Activated CD8-positive, alpha-beta memory T cell treated with anti-CD3 and anti-CD28 coated beads, Interleukin-2, amount 50 U/mL, for 24 hours (primary cell): ENCODE data around the gene CACNA2D3.

Experiments
- DNase-seq: peaks from one replicate; pipeline ENCODE4 v3.0.0-alpha.2; 2020; ENCODE audit errors: extremely low read depth

CACNA2D3 gene

GRCh38 chr3:54171509-54171908 lies 49.2 kb downstream of the CACNA2D3 start:
- no peak for DNase-seq

GRCh38 chr3:54171951-54172350 lies 49.6 kb downstream of the CACNA2D3 start:
- no peak for DNase-seq

GRCh38 chr3:54173371-54173770 lies 51.0 kb downstream of the CACNA2D3 start:
- DNase-seq: no peak

- no peak for DNase-seq
These were observed 53.8 kb downstream of the CACNA2D3 start for GRCh38 chr3:54176106-54176505.

- no peak for DNase-seq
These were observed 55.5 kb downstream of the CACNA2D3 start for GRCh38 chr3:54177816-54178215.

- no peak for DNase-seq
These were observed 56.0 kb downstream of the CACNA2D3 start for GRCh38 chr3:54178376-54178775.

- no peak for DNase-seq
These were observed 58.6 kb downstream of the CACNA2D3 start for GRCh38 chr3:54180921-54181320.

GRCh38 chr3:54182242-54182641 lies 59.9 kb downstream of the CACNA2D3 start:
- no peak for DNase-seq

GRCh38 chr3:54185740-54186139 lies 63.4 kb downstream of the CACNA2D3 start:
- no peak for DNase-seq

GRCh38 chr3:54188176-54188791 lies 65.9 kb downstream of the CACNA2D3 start:
- no peak for DNase-seq

GRCh38 chr3:54191220-54191619 lies 68.9 kb downstream of the CACNA2D3 start:
- no peak for DNase-seq

GRCh38 chr3:54192026-54192425 lies 69.7 kb downstream of the CACNA2D3 start:
- no peak for DNase-seq

- no peak for DNase-seq
These were observed 70.7 kb downstream of the CACNA2D3 start for GRCh38 chr3:54193093-54193492.

- DNase-seq: no peak
These were observed 74.1 kb downstream of the CACNA2D3 start for GRCh38 chr3:54196360-54196991.

- DNase-seq: no peak
These were observed 75.2 kb downstream of the CACNA2D3 start for GRCh38 chr3:54197509-54197908.

GRCh38 chr3:54198556-54198955 lies 76.2 kb downstream of the CACNA2D3 start:
- DNase-seq: no peak

GRCh38 chr3:54202054-54202453 lies 79.7 kb downstream of the CACNA2D3 start:
- DNase-seq: no peak

GRCh38 chr3:54202651-54203248 lies 80.4 kb downstream of the CACNA2D3 start:
- no peak for DNase-seq

- DNase-seq: no peak
These were observed 84.5 kb downstream of the CACNA2D3 start for GRCh38 chr3:54206874-54207273.

GRCh38 chr3:54211097-54211496 lies 88.7 kb downstream of the CACNA2D3 start:
- DNase-seq: no peak

- no peak for DNase-seq
These were observed 90.4 kb downstream of the CACNA2D3 start for GRCh38 chr3:54212723-54213122.

GRCh38 chr3:54213907-54214306 lies 91.6 kb downstream of the CACNA2D3 start:
- no peak for DNase-seq

- DNase-seq: no peak
These were observed 92.5 kb downstream of the CACNA2D3 start for GRCh38 chr3:54214845-54215244.
